ENCODE results near the gene SMU1.

Gene SMU1

GRCh38 chr9:33043671-33044070, 32.8 kb downstream of the SMU1 start:
- DNase-seq, result no peak

DNA sequence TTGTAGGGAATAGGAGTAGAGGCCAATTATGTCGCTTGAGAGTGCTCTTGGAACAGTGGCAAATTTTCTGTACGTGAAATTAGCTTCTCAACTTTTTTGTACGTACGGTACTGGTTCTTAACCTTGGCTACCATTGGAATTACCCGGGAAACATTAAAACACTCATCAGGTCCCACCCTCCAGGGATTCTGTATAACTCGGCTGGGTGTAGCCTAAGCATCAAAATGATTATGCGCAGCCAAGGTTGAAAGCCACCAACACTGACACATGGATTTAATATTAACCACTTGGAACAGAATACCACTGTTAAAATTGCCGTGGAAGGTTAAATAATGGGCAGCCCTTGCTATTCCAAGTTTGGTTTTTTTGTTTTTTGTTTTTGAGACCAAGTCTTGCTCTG, 34.0 kb downstream of the SMU1 start:
- no peak for DNase-seq

- DNase-seq, result no peak
Observed at GRCh38 chr9:33041432-33042188, 34.9 kb downstream of the SMU1 start.

DNA sequence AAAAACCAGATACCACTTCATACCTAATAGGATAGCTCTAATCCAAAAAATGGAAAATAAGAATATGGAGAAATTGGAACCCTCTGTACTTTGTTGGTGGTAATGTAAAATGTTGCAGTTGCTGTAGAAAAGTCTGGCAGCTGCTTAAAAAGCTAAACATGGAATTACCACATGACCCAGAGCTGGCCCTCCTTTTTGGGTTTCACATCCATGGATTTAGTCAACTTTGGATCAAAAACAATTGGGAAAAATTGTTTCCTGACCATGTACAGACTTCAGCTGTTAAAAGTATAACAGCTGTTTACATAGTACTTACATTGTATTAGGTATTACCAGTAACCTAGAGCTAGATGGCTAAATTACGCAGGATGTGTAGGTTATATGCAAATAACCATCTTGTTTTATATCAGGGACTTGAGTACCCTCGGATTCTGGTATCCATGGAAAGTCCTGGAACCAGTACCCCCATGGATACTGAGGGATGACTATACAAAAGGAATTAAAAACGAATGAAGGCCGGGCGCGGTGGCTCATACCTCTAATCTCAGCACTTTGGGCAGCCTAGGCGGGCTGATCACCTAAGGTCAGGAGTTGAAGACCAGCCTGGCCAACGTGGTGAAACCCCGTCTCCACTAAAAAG, 35.6 kb downstream of the SMU1 start:
- no peak for DNase-seq

- no peak for DNase-seq
Observed at GRCh38 chr9:33032865-33033264, 43.6 kb downstream of the SMU1 start.

DNA sequence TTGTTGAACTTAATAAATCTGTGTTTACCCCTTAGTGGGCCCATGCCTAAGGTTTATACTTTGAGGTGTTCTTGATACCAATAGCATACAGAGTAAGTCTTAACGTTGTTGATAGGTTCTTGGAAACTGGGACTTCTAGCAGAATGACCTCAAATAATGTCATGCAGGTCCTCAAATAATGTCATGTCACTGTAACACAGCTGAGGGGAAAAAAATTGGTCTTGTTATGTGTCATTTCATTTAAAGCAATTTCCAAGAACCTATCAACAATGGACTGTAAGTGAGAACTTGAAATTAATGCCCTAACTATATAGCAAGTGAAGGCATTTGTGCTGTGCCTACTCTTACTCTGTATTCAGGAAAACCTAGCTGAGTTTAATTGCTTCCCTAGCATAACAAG, 44.2 kb downstream of the SMU1 start:
- DNase-seq, result no peak

GRCh38 chr9:33030285-33030684, 46.2 kb downstream of the SMU1 start:
- DNase-seq, result no peak

- DNase-seq, result no peak
Observed at GRCh38 chr9:33029231-33029786, 47.2 kb downstream of the SMU1 start.

DNA sequence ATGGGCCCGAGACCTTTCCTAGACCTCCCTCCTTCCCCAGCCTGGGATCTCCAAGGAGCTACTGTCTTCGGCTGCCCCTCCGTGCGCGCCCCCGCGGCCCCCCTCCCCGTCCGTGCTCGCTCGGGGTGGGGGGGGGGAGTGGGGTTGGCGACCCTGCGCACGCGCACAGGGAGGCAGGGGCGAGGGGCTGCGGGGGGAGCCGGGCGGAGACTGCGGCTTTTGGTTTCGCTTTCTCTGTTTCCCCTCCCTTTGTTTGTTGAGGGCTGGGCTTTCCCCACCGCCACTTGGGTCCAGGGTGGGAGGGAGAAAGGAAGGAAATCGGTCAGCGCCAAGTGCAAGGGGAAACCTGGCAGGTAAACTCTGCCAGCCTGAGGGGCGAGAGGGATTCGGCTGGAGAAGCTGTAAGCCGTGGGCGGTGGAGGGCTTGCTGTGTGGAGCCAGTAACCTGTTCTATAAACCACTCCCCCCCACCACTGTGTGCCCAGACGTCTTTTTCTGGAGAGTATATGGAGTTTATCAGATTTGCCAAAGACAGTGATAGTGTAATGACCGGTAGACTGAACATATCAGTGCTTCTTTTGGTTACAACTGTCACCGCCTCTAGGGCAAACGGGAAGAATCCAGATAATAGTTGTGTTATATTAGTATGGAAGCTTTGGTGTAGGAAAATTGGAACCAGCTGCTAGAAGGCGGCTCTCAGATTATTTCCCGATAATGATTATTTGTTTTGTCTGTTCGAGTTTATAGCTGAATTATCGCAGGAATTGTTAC, 50.7 kb downstream of the SMU1 start:
- peak; percentile 68 for DNase-seq

DNA sequence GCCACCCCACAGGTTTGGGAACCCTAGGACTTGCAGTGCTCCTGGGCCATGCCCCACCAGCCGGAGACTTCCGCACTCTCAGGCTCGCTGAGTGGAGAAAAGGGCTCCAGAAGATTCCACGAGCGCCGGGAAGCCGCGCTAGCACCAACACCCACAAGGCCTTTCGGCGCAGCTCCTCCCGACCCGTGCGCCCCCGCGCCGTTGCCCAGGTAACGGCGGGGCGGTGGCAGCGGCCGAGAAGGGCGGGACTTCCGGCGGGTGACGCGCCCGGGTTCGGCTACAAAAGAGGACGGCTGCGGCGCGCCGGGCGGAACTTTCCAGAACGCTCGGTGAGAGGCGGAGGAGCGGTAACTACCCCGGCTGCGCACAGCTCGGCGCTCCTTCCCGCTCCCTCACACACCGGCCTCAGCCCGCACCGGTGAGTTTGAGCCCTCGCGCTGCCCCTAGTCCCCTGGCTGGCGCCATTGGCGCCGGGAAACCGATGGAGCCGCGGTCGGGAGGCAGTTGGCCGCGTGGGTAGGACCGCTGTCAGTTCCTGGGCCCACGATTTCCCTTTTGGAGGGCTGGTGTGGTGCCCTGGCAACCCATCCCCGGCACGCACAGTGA, 51.4 kb downstream of the SMU1 start, which contains the start of gene DNAJA1:
TSS of gene DNAJA1 (plus strand) at position 308 of the 606 bp plus-strand sequence. CDS start 1,212 bp downstream, outside the sequence.
- DNase-seq, result peak; percentile 86

- DNase-seq, result no peak
Observed at GRCh38 chr9:33024126-33024965, 52.1 kb downstream of the SMU1 start.

GRCh38 chr9:33023661-33024060, 52.8 kb downstream of the SMU1 start:
- DNase-seq, result no peak

- DNase-seq, result no peak
Observed at GRCh38 chr9:33022755-33023154, 53.7 kb downstream of the SMU1 start.

DNA sequence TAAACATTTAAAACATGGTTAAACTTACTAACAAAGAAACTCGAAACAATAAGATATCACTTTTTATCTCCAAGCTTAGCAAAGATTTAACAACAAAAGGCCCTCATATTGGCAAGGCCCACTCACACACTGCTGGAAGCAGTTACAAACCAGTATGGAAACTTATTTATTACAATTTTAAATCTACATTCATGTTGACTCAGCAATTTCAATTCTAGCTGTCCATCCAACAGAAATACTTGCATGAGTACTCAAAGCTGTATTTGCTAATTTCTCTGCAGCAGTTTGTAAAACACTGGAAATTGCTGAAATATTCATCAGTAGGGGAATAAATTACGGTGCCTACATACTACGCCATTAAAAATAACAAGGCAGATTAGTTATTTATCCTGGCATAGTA, 54.2 kb downstream of the SMU1 start:
- DNase-seq, result no peak

DNA sequence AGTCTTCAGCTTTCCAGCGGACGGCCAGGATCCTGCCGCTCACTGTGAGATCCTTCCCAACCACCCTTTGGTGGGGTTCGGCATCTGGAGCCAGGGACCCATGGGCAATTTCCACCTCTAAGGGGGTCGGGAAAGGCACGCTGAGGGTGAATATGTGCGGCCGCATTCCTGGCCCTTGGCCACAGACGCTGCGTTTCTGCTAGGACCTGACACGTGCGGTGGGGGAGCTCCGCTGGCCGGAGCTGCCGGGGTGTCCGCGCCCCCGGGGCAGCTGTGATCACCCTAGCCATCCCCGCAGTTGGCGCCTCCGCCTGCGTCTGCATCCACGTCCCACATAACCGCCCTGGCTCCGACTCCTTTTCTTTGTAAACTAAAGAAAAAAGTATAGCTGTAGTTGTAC, 56.7 kb downstream of the SMU1 start:
- no peak for DNase-seq

DNA sequence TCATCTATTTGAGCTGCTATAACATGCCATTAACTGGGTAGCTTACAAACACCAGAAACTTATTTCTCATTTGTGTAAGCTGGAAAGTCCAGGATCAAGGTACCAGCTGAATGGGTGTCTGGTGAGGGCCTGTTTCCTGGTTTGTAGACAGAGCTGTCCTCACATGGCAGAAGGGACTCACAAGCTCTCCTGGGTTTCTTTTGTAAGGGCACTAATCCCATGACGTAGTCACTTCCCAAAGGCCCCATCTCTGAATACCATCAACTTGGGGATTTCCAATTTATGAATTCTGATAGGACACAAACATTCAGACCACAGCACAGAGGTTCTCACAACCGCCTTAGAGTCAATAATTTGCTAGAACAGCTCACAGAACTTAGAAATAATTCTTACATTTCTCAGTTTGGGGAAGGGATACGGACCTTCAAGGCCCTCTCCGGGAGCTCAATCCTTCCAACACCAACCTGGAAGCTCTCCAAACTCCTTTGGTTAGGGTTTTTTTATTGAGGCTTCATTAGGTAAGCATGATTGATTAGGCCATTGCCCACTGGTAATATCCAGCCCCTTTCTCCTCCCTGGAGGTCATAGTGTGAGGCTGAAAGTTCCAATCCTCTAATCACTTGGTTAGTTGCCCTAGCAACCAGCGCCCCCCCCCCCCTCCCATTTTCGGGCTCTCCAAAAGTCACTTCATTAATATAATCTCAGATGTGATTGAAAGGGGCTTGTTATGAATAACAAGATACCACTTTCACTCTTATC, 59.0 kb downstream of the SMU1 start:
- DNase-seq, result no peak

DNA sequence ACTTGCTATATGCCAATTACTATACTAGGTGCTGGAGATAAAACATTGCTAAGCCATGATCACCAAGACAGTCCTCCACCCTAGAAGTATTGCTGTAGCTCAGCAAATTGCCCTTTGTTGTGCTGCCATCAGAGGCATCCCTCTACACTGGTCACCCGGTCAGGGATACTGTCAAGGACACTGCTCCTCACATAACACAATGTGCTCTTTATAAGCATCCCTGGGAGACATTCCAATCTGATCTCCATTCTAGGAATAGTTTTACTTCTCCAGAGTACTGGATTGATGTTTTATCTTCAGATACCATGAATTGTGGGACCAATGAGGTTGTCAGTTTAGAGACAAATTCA, 61.8 kb downstream of the SMU1 start:
- no peak for DNase-seq

- no peak for DNase-seq
Observed at GRCh38 chr9:33013962-33014664, 62.4 kb downstream of the SMU1 start.

- no peak for DNase-seq
Observed at GRCh38 chr9:33012328-33013069, 64.0 kb downstream of the SMU1 start.

DNA sequence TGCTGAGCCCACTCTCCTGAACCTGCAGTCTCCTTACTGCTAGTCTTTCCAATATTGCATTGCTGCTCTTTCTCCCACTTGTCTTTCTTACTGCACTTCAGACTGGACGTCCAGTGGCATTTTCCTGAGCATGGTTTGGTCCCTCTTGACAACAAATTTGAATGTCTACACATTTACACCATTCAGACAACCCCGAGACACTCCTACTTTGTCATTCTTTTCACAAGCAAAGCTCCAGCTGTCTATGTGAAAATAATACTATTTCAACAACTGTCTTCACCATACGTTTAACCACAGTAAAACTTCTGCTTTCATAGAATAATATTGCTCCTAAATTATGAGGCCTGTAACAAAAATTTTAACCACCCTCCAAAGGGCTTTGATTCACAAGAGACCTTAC, 64.6 kb downstream of the SMU1 start:
- no peak for DNase-seq

Data from NK-92 treated with Interleukin-12 subunit alpha and Interleukin-12 subunit beta, amount 100 ng/mL, for 24 hours (cell line).